Neural cell (in vitro differentiated cells): Measurements from ENCODE around the gene SDC3. TPM values are rescaled to one million over a fixed set of nuclear protein-coding genes. Genes with fewer than 3 reads are reported as not detected.

Experiments used
- H2AFZ ChIP-seq: fragments of 200-600, 300-800 bp; sonication (generic), shearing (Covaris generic); 2 replicates; pipeline ENCODE4 v1.6.0; 2014; ENCODE audit warnings: low read depth, mild to moderate bottlenecking, antibody characterized with exemption, low read length, moderate library complexity
- H3F3A ChIP-seq: fragments of 200-600 bp; shearing (Covaris generic); 2 replicates; pipeline ENCODE4 v1.6.1; 2016; ENCODE audit warnings: mild to moderate bottlenecking, moderate library complexity, mixed read lengths, antibody characterized with exemption, low read length; ENCODE audit not compliant: insufficient read depth, poor library complexity, severe bottlenecking
- H3K27ac ChIP-seq: fragments of 200-600, 300-800 bp; sonication (generic), shearing (Covaris generic); 2 replicates; pipeline ENCODE4 v1.5.1; 2014; ENCODE audit warnings: mild to moderate bottlenecking, low read length, moderate library complexity
- H3K27me3 ChIP-seq: fragments of 300-800, 200-600 bp; sonication (generic), shearing (Covaris generic); 2 replicates; pipeline ENCODE4 v1.6.0; 2014; ENCODE audit warnings: mild to moderate bottlenecking, low read depth, low read length, moderate library complexity; ENCODE audit not compliant: insufficient read depth
- H3K36me3 ChIP-seq: fragments of 300-800, 200-600 bp; sonication (generic), shearing (Covaris generic); 2 replicates; pipeline ENCODE4 v1.5.1; 2014; ENCODE audit warnings: mild to moderate bottlenecking, antibody characterized with exemption, low read length, moderate library complexity; ENCODE audit not compliant: insufficient read depth
- H3K4me2 ChIP-seq: fragments of 300-800, 200-600 bp; sonication (generic), shearing (Covaris generic); 2 replicates; pipeline ENCODE4 v1.6.0; 2014; ENCODE audit warnings: mild to moderate bottlenecking, low read length
- H3K4me3 ChIP-seq: fragments of 300-800, 200-600 bp; sonication (generic), shearing (Covaris generic); 2 replicates; pipeline ENCODE4 v1.5.1; 2014; ENCODE audit warnings: mild to moderate bottlenecking, low read length, moderate library complexity
- H3K79me2 ChIP-seq: fragments of 200-600 bp; shearing (Covaris generic); replicated peaks from 2 replicates; pipeline ENCODE4 v1.6.0; 2014; ENCODE audit warnings: mild to moderate bottlenecking, low read length, moderate library complexity; ENCODE audit not compliant: insufficient read depth
- H3K9ac ChIP-seq: fragments of 300-800, 200-600 bp; sonication (generic), shearing (Covaris generic); 2 replicates; pipeline ENCODE4 v1.6.1; 2016; ENCODE audit warnings: mild to moderate bottlenecking, low read length, mixed read lengths
- H3K9me2 ChIP-seq: fragments of 200-600 bp; shearing (Covaris generic); 2 replicates; pipeline ENCODE4 v1.6.1; 2016; ENCODE audit warnings: mild to moderate bottlenecking, low read length, mixed read lengths; ENCODE audit not compliant: insufficient read depth
- H3K9me3 ChIP-seq: fragments of 200-600, 300-800 bp; sonication (generic), shearing (Covaris generic); 2 replicates; pipeline ENCODE4 v1.6.1; 2016; ENCODE audit warnings: mild to moderate bottlenecking, mixed run types, low read length, moderate library complexity, mixed read lengths
- H4K20me1 ChIP-seq: fragments of 200-600 bp; shearing (Covaris generic); 2 replicates; pipeline ENCODE4 v1.6.1; 2016; ENCODE audit warnings: mild to moderate bottlenecking, mixed run types; ENCODE audit not compliant: insufficient read depth
- EZH2 ChIP-seq: fragments of 200-600, 300-800 bp; shearing (Covaris generic), sonication (generic); IDR thresholded peaks from 2 replicates; pipeline ENCODE4 v1.6.1; 2014; ENCODE audit warnings: antibody characterized with exemption, low read length, borderline replicate concordance, mild to moderate bottlenecking; ENCODE audit not compliant: insufficient read depth, poor library complexity, severe bottlenecking
- MXI1 ChIP-seq: fragments of 450-650 bp; conservative IDR thresholded peaks from 2 replicates; pipeline ENCODE4 v1.6.1; 2014; ENCODE audit warnings: antibody characterized with exemption, mild to moderate bottlenecking; ENCODE audit not compliant: poor library complexity, severe bottlenecking
- POLR2AphosphoS5 ChIP-seq: IDR thresholded peaks from 2 replicates; pipeline ENCODE4 v1.6.1; 2012
- RAD21 ChIP-seq: fragments of 450-650 bp; conservative IDR thresholded peaks from 2 replicates; pipeline ENCODE4 v1.6.1; 2014; ENCODE audit warnings: antibody characterized with exemption, mild to moderate bottlenecking, moderate library complexity
- SMC3 ChIP-seq: fragments of 450-650 bp; conservative IDR thresholded peaks from 2 replicates; pipeline ENCODE4 v1.6.1; 2014; ENCODE audit warnings: antibody characterized with exemption, mild to moderate bottlenecking, moderate library complexity; ENCODE audit not compliant: poor library complexity
- polyA plus RNA-seq: library from polyadenylated mRNA; depleted of rRNA; stranded (reverse); fragments of >200 nt; gene quantifications from 2 replicates; pipeline ENCODE4 v1.2.3, GENCODE V29; 2014
- TF ChIP-seq, protein P1 (sequence below): fragments of 450-650 bp; IDR thresholded peaks from 2 replicates; pipeline ENCODE4 v1.5.1; 2014; ENCODE audit warnings: antibody characterized with exemption, mild to moderate bottlenecking, moderate library complexity; ENCODE audit not compliant: poor library complexity, severe bottlenecking
- TF ChIP-seq, protein P2 (sequence below): IDR thresholded peaks from 2 replicates; pipeline ENCODE4 v1.6.1; 2012; ENCODE audit warnings: borderline replicate concordance

SDC3 gene
- polyA plus RNA-seq, 1 donor from 2014 or later = 55.2 TPM

DNA sequence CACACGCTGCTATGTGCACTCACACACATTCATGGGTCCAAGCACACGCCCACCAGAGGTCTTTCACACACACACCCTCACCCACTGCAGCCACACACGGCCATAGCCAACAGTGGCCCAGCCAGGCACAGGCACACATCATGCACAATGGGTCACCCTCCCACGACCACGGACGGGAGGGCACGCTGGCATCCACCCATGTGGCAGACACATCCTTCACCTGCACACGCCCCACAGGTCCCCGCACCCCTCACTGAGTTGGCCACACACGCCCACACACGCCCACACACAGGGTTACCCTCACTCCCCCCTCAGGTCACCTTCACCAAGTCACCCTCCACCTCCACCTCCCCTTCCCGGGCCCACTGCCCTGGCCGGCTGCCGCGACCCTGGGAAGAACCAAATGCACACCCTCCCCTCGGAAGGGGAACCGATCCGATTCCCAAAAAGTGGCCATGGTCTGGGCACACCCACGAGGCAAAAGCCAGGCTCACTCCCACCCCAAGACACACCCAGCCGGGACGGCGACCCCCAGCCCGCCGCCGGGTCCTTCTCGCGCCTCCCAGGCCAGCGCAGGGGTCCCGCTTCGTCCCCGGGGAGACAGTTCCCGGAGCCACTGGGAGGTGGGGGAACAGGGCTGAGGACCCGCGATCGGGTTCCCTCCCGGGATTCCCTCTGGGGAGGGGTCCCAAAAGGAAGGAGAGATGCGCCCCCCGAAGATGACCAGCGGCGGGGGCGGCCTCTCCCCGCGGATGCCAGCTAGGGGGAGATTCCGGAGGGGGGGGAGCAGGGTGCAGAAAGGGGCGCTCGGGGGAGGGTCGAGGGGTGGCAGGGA is 860 bp downstream of the SDC3 start:
- peak overlapping the region; percentile 98 for H3K4me3 ChIP-seq
- TF ChIP-seq, protein P1, sequence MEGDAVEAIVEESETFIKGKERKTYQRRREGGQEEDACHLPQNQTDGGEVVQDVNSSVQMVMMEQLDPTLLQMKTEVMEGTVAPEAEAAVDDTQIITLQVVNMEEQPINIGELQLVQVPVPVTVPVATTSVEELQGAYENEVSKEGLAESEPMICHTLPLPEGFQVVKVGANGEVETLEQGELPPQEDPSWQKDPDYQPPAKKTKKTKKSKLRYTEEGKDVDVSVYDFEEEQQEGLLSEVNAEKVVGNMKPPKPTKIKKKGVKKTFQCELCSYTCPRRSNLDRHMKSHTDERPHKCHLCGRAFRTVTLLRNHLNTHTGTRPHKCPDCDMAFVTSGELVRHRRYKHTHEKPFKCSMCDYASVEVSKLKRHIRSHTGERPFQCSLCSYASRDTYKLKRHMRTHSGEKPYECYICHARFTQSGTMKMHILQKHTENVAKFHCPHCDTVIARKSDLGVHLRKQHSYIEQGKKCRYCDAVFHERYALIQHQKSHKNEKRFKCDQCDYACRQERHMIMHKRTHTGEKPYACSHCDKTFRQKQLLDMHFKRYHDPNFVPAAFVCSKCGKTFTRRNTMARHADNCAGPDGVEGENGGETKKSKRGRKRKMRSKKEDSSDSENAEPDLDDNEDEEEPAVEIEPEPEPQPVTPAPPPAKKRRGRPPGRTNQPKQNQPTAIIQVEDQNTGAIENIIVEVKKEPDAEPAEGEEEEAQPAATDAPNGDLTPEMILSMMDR = peak; percentile 12
- no peak for TF ChIP-seq EZH2
- TF ChIP-seq RAD21 = peak; percentile 28
- peak; percentile 83 for TF ChIP-seq MXI1
- TF ChIP-seq SMC3 = peak; percentile 45
- H2AFZ ChIP-seq = peak overlapping the region; percentile 14
- peak overlapping the region; percentile 92 for H3K4me2 ChIP-seq
- H3K9ac ChIP-seq = peak overlapping the region; percentile 94
- H3K36me3 ChIP-seq = no peaks in the 10 kb centered on the region
- H3F3A ChIP-seq = no peaks in the 10 kb centered on the region
- H4K20me1 ChIP-seq = peaks cover 15% of the 10 kb centered on the region
- no peaks in the 10 kb centered on the region for H3K9me3 ChIP-seq
- H3K79me2 ChIP-seq = peaks cover 58% of the 10 kb centered on the region
- H3K9me2 ChIP-seq = no peaks in the 10 kb centered on the region
- no peaks in the 10 kb centered on the region for H3K27me3 ChIP-seq
- peak overlapping the region; percentile 74 for H3K27ac ChIP-seq

DNA sequence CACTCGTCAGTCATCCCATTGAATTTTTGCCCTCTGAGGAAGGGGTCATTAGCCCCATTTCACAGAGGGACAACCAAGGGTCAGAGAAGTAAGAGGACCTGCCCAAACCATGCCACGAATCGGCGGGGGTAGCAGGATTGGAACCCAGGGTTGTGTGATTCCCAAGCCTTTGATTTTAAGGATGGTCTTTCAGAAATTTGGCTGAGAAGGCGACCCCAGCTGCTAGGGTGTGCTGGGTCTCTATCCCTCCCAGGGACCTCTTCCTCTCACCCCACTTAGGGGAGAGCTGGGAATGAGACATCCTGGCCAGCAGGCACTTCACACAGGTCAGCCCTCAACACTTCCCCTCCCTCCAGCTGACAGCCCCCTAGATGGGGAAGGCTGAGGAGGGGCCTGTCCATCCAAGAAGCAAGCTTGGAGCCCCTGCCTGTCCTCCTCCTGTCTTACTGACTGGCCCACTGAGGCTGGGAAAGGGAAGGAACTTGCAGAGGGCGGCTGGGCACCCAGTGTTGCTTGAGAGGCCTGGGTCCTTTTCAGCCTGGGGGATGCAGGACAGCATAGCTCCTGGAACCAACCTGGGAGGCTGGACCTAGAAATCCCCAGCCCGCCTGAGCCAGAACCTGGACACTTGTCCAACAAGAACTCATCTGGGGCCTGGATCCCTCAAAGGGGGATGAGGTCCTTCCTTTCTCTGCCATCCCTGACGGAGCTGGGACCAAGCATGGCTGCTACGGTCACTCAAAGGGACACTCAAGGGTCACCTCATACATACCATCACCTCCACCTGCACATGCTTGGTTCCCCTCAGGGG is 1.7 kb downstream of the SDC3 start:
- peaks cover under 1% of the 10 kb centered on the region for H3F3A ChIP-seq
- no peaks in the 10 kb centered on the region for H3K27me3 ChIP-seq
- H3K79me2 ChIP-seq = peaks cover 67% of the 10 kb centered on the region
- H3K9ac ChIP-seq = peak overlapping the region; percentile 94
- no peak overlapping the region for H2AFZ ChIP-seq
- peak overlapping the region; percentile 92 for H3K4me2 ChIP-seq
- no peaks in the 10 kb centered on the region for H3K9me2 ChIP-seq
- peak overlapping the region; percentile 74 for H3K27ac ChIP-seq
- H3K4me3 ChIP-seq = peak overlapping the region; percentile 98
- TF ChIP-seq, protein P1 = no peak
- TF ChIP-seq, protein P2, sequence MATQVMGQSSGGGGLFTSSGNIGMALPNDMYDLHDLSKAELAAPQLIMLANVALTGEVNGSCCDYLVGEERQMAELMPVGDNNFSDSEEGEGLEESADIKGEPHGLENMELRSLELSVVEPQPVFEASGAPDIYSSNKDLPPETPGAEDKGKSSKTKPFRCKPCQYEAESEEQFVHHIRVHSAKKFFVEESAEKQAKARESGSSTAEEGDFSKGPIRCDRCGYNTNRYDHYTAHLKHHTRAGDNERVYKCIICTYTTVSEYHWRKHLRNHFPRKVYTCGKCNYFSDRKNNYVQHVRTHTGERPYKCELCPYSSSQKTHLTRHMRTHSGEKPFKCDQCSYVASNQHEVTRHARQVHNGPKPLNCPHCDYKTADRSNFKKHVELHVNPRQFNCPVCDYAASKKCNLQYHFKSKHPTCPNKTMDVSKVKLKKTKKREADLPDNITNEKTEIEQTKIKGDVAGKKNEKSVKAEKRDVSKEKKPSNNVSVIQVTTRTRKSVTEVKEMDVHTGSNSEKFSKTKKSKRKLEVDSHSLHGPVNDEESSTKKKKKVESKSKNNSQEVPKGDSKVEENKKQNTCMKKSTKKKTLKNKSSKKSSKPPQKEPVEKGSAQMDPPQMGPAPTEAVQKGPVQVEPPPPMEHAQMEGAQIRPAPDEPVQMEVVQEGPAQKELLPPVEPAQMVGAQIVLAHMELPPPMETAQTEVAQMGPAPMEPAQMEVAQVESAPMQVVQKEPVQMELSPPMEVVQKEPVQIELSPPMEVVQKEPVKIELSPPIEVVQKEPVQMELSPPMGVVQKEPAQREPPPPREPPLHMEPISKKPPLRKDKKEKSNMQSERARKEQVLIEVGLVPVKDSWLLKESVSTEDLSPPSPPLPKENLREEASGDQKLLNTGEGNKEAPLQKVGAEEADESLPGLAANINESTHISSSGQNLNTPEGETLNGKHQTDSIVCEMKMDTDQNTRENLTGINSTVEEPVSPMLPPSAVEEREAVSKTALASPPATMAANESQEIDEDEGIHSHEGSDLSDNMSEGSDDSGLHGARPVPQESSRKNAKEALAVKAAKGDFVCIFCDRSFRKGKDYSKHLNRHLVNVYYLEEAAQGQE = no peak
- TF ChIP-seq POLR2AphosphoS5 = no peak
- no peaks in the 10 kb centered on the region for H3K9me3 ChIP-seq
- H3K36me3 ChIP-seq = no peaks in the 10 kb centered on the region
- H4K20me1 ChIP-seq = peaks cover 20% of the 10 kb centered on the region
